Measurements from ENCODE around the gene SGCA. TPM values are rescaled to one million over a fixed set of nuclear protein-coding genes. Genes with fewer than 3 reads are reported as not detected.

SGCA gene
- total RNA-seq, 2 experiments from 2014 or later, result 0.57 to 1.1 TPM

- Histone ChIP-seq H4K20me1 (ENCODE audit: insufficient read depth, low read length) (no peaks in the 10 kb centered on the region), H3K9me2 (ENCODE audit: insufficient read depth, low read length) (no peaks in the 10 kb centered on the region), H3K9me3 (ENCODE audit: low read length) (no peaks in the 10 kb centered on the region), H3K79me2 (ENCODE audit: insufficient read depth, low read depth, low read length) (peaks cover 13% of the 10 kb centered on the region), H3K4me3 (ENCODE audit: low read depth, low read length, poor library complexity, severe bottlenecking) (no peak overlapping the region), H3K4me1 (ENCODE audit: insufficient read depth, low read length, poor library complexity, severe bottlenecking) (peaks cover 30% of the 10 kb centered on the region), H3K27ac (ENCODE audit: low read depth, low read length, poor library complexity, severe bottlenecking) (peak overlapping the region; percentile 2), H2AFZ (ENCODE audit: low read length) (no peak overlapping the region), H3K36me3 (ENCODE audit: insufficient read depth, low read length) (peaks cover 1% of the 10 kb centered on the region; the same call in 1 of the 2 replicates), H3K4me2 (ENCODE audit: low read length) (peak overlapping the region; percentile 31; the same call in 1 of the 2 replicates)
- intact Hi-C loops (cut with micrococcal nuclease; ENCODE audit: unreplicated experiment), result loop anchor here (10.0 kb wide), 1 partner anchor 480 kb away; the partner anchor contains the start of gene SPOP
- TF ChIP-seq EZH2phosphoT487 (IDR thresholded peaks at IDR 0.05; ENCODE audit: borderline replicate concordance, low read depth, low read length) (no peak), CTCF (conservative IDR thresholded peaks at IDR 0.05; ENCODE audit: low read length) (no peak)
- CTCF ChIA-PET (ENCODE audit: unreplicated experiment), result no interaction called here
- DNase-seq (ENCODE audit: low spot score), result no peak
- BruUV-seq (replicated peaks), result no TSS peak
- POLR2A ChIA-PET, result interaction anchor here (0.7 kb wide), 1 partner anchor 23 kb away, joined by 3 read pairs; no protein-coding TSS in a partner anchor
These were observed 11.2 kb upstream of the SGCA start for GRCh38 chr17:50154604-50155003.

- H3K4me1 ChIP-seq (ENCODE audit: insufficient read depth, low read length, poor library complexity, severe bottlenecking), result peaks cover 30% of the 10 kb centered on the region
- no TSS peak for BruUV-seq (replicated peaks)
- no peak overlapping the region for H3K4me3 ChIP-seq (ENCODE audit: low read depth, low read length, poor library complexity, severe bottlenecking)
- intact Hi-C loops (cut with micrococcal nuclease; ENCODE audit: unreplicated experiment), result loop anchor here (10.0 kb wide), 1 partner anchor 480 kb away; the partner anchor contains the start of gene SPOP
- H3K36me3 ChIP-seq (ENCODE audit: insufficient read depth, low read length), result no peaks in the 10 kb centered on the region
- no peak for DNase-seq (ENCODE audit: low spot score)
- ChIA-PET POLR2A (interaction anchor here (0.7 kb wide), 1 partner anchor 23 kb away, joined by 3 read pairs; no protein-coding TSS in a partner anchor), CTCF (ENCODE audit: unreplicated experiment) (no interaction called here)
- no peak overlapping the region for H3K27ac ChIP-seq (ENCODE audit: low read depth, low read length, poor library complexity, severe bottlenecking)
- H3K79me2 ChIP-seq (ENCODE audit: insufficient read depth, low read depth, low read length), result peaks cover 8% of the 10 kb centered on the region
- no peaks in the 10 kb centered on the region for H4K20me1 ChIP-seq (ENCODE audit: insufficient read depth, low read length)
- peak overlapping the region; percentile 31; the same call in 1 of the 2 replicates for H3K4me2 ChIP-seq (ENCODE audit: low read length)
- H3K9me3 ChIP-seq (ENCODE audit: low read length), result no peaks in the 10 kb centered on the region
- no peaks in the 10 kb centered on the region for H3K9me2 ChIP-seq (ENCODE audit: insufficient read depth, low read length)
- no peak overlapping the region for H2AFZ ChIP-seq (ENCODE audit: low read length)
- TF ChIP-seq CTCF (conservative IDR thresholded peaks at IDR 0.05; ENCODE audit: low read length), result no peak
- TF ChIP-seq EZH2phosphoT487 (IDR thresholded peaks at IDR 0.05; ENCODE audit: borderline replicate concordance, low read depth, low read length), result no peak
These were observed 10.5 kb upstream of the SGCA start for GRCh38 chr17:50155115-50155819.

- H3K27ac ChIP-seq (ENCODE audit: low read depth, low read length, poor library complexity, severe bottlenecking), result no peak overlapping the region
- no peak for DNase-seq (ENCODE audit: low spot score)
- no peak overlapping the region for H2AFZ ChIP-seq (ENCODE audit: low read length)
- H3K79me2 ChIP-seq (ENCODE audit: insufficient read depth, low read depth, low read length), result no peaks in the 10 kb centered on the region
- TF ChIP-seq CTCF (conservative IDR thresholded peaks at IDR 0.05; ENCODE audit: low read length), result no peak
- no peak for TF ChIP-seq EZH2phosphoT487 (IDR thresholded peaks at IDR 0.05; ENCODE audit: borderline replicate concordance, low read depth, low read length)
- H3K4me3 ChIP-seq (ENCODE audit: low read depth, low read length, poor library complexity, severe bottlenecking), result no peak overlapping the region
- no peak overlapping the region for H3K4me2 ChIP-seq (ENCODE audit: low read length)
- peaks cover 35% of the 10 kb centered on the region for H3K4me1 ChIP-seq (ENCODE audit: insufficient read depth, low read length, poor library complexity, severe bottlenecking)
- no TSS peak for BruUV-seq (replicated peaks)
- CTCF ChIA-PET (ENCODE audit: unreplicated experiment), result no interaction called here
- no peaks in the 10 kb centered on the region for H3K9me3 ChIP-seq (ENCODE audit: low read length)
- intact Hi-C loops (cut with micrococcal nuclease; ENCODE audit: unreplicated experiment), result loop anchor here (10.0 kb wide), 1 partner anchor 483 kb away; the partner anchor contains the start of gene SPOP
- POLR2A ChIA-PET, result no interaction called here
- H4K20me1 ChIP-seq (ENCODE audit: insufficient read depth, low read length), result no peaks in the 10 kb centered on the region
- no peaks in the 10 kb centered on the region for H3K9me2 ChIP-seq (ENCODE audit: insufficient read depth, low read length)
- no peaks in the 10 kb centered on the region for H3K36me3 ChIP-seq (ENCODE audit: insufficient read depth, low read length)
These were observed 7.9 kb upstream of the SGCA start for GRCh38 chr17:50157891-50158290.
